Activated naive CD8-positive, alpha-beta T cell (primary cell): ENCODE measurements around the gene APOD.
"Not testable (repeated sequence)": the region's sequence is repeated elsewhere in the genome, so short reads cannot be mapped to it uniquely, and the experiment has no call there.

Source experiments
- H3K27ac Mint-ChIP-seq: one replicate; pipeline ENCODE4 v1.8.0; 2021; ENCODE audit warnings: mixed read lengths
- H3K27me3 Mint-ChIP-seq: one replicate; pipeline ENCODE4 v1.8.0; 2021; ENCODE audit warnings: mixed read lengths
- H3K36me3 Mint-ChIP-seq: one replicate; pipeline ENCODE4 v1.8.0; 2021; ENCODE audit warnings: mixed read lengths
- H3K4me1 Mint-ChIP-seq: one replicate; pipeline ENCODE4 v1.8.0; 2021; ENCODE audit warnings: low read depth, mixed read lengths
- H3K4me3 Mint-ChIP-seq: one replicate; pipeline ENCODE4 v1.8.0; 2021; ENCODE audit warnings: mild to moderate bottlenecking, mixed read lengths
- H3K9me3 Mint-ChIP-seq: one replicate; pipeline ENCODE4 v1.8.0; 2021; ENCODE audit warnings: low read depth, mixed read lengths

The APOD gene

GRCh38 chr3:195599926-195600325 is 16.2 kb upstream of the APOD start:
- not testable (repeated sequence) for H3K36me3 Mint-ChIP-seq, H3K27ac Mint-ChIP-seq, H3K4me1 Mint-ChIP-seq, H3K4me3 Mint-ChIP-seq, H3K9me3 Mint-ChIP-seq, H3K27me3 Mint-ChIP-seq

GRCh38 chr3:195599516-195599915 is 15.8 kb upstream of the APOD start:
- not testable (repeated sequence) for H3K4me3 Mint-ChIP-seq, H3K36me3 Mint-ChIP-seq, H3K4me1 Mint-ChIP-seq, H3K9me3 Mint-ChIP-seq, H3K27me3 Mint-ChIP-seq, H3K27ac Mint-ChIP-seq

GRCh38 chr3:195597848-195598247 is 14.1 kb upstream of the APOD start:
- Mint-ChIP-seq H3K27ac (no peak overlapping the region), H3K9me3 (no peaks in the 10 kb centered on the region), H3K4me1 (no peaks in the 10 kb centered on the region), H3K27me3 (no peaks in the 10 kb centered on the region), H3K4me3 (no peak overlapping the region), H3K36me3 (no peaks in the 10 kb centered on the region)

GRCh38 chr3:195597229-195597628 is 13.5 kb upstream of the APOD start:
- no peak overlapping the region for H3K4me3 Mint-ChIP-seq
- no peaks in the 10 kb centered on the region for H3K4me1 Mint-ChIP-seq
- no peaks in the 10 kb centered on the region for H3K9me3 Mint-ChIP-seq
- H3K27ac Mint-ChIP-seq = no peak overlapping the region
- no peaks in the 10 kb centered on the region for H3K36me3 Mint-ChIP-seq
- no peaks in the 10 kb centered on the region for H3K27me3 Mint-ChIP-seq

GRCh38 chr3:195596765-195597171 is 13.0 kb upstream of the APOD start:
- Mint-ChIP-seq H3K4me3 (no peak overlapping the region), H3K36me3 (no peaks in the 10 kb centered on the region), H3K4me1 (no peaks in the 10 kb centered on the region), H3K27me3 (no peaks in the 10 kb centered on the region), H3K9me3 (no peaks in the 10 kb centered on the region), H3K27ac (no peak overlapping the region)

GRCh38 chr3:195595785-195596531 is 12.2 kb upstream of the APOD start:
- Mint-ChIP-seq H3K4me3 (no peak overlapping the region), H3K27ac (no peak overlapping the region), H3K27me3 (no peaks in the 10 kb centered on the region), H3K9me3 (no peaks in the 10 kb centered on the region), H3K4me1 (no peaks in the 10 kb centered on the region), H3K36me3 (no peaks in the 10 kb centered on the region)

GRCh38 chr3:195591852-195592251 is 8.1 kb upstream of the APOD start:
- no peaks in the 10 kb centered on the region for H3K4me1 Mint-ChIP-seq
- H3K27me3 Mint-ChIP-seq = no peaks in the 10 kb centered on the region
- no peak overlapping the region for H3K4me3 Mint-ChIP-seq
- no peaks in the 10 kb centered on the region for H3K9me3 Mint-ChIP-seq
- no peaks in the 10 kb centered on the region for H3K36me3 Mint-ChIP-seq
- no peak overlapping the region for H3K27ac Mint-ChIP-seq

GRCh38 chr3:195591220-195591619 is 7.5 kb upstream of the APOD start:
- Mint-ChIP-seq H3K9me3 (no peaks in the 10 kb centered on the region), H3K27me3 (no peaks in the 10 kb centered on the region), H3K4me1 (peaks cover 2% of the 10 kb centered on the region), H3K36me3 (no peaks in the 10 kb centered on the region), H3K4me3 (no peak overlapping the region), H3K27ac (no peak overlapping the region)

GRCh38 chr3:195590381-195590780 is 6.6 kb upstream of the APOD start:
- H3K27ac Mint-ChIP-seq, H3K9me3 Mint-ChIP-seq: not testable (repeated sequence)

GRCh38 chr3:195589796-195590195 is 6.1 kb upstream of the APOD start:
- H3K4me1 Mint-ChIP-seq, H3K27ac Mint-ChIP-seq, H3K27me3 Mint-ChIP-seq, H3K36me3 Mint-ChIP-seq, H3K4me3 Mint-ChIP-seq, H3K9me3 Mint-ChIP-seq: not testable (repeated sequence)

More at GRCh38 chr3:195590381-195590780, 6.6 kb upstream of the APOD start:
- not testable (repeated sequence) for H3K4me1 Mint-ChIP-seq, H3K4me3 Mint-ChIP-seq, H3K36me3 Mint-ChIP-seq, H3K27me3 Mint-ChIP-seq

GRCh38 chr3:195587824-195588223 is 4.1 kb upstream of the APOD start:
- no peak overlapping the region for H3K4me3 Mint-ChIP-seq
- no peak overlapping the region for H3K27ac Mint-ChIP-seq

GRCh38 chr3:195587406-195587805 is 3.7 kb upstream of the APOD start:
- no peaks in the 10 kb centered on the region for H3K36me3 Mint-ChIP-seq
- no peak overlapping the region for H3K27ac Mint-ChIP-seq
- no peaks in the 10 kb centered on the region for H3K27me3 Mint-ChIP-seq
- H3K9me3 Mint-ChIP-seq = no peaks in the 10 kb centered on the region
- H3K4me3 Mint-ChIP-seq = no peak overlapping the region
- peaks cover 5% of the 10 kb centered on the region for H3K4me1 Mint-ChIP-seq

More at GRCh38 chr3:195587824-195588223, 4.1 kb upstream of the APOD start:
- Mint-ChIP-seq H3K36me3 (no peaks in the 10 kb centered on the region), H3K9me3 (no peaks in the 10 kb centered on the region), H3K4me1 (peaks cover 5% of the 10 kb centered on the region), H3K27me3 (no peaks in the 10 kb centered on the region)

GRCh38 chr3:195584543-195584870 is 767 bp upstream of the APOD start:
- no peaks in the 10 kb centered on the region for H3K9me3 Mint-ChIP-seq
- no peak overlapping the region for H3K27ac Mint-ChIP-seq
- H3K27me3 Mint-ChIP-seq = no peaks in the 10 kb centered on the region
- no peaks in the 10 kb centered on the region for H3K36me3 Mint-ChIP-seq
- peaks cover 5% of the 10 kb centered on the region for H3K4me1 Mint-ChIP-seq
- H3K4me3 Mint-ChIP-seq = no peak overlapping the region

- Mint-ChIP-seq H3K9me3 (no peaks in the 10 kb centered on the region), H3K36me3 (no peaks in the 10 kb centered on the region), H3K27ac (no peak overlapping the region), H3K4me1 (peaks cover 5% of the 10 kb centered on the region), H3K4me3 (no peak overlapping the region), H3K27me3 (no peaks in the 10 kb centered on the region)
Measured at GRCh38 chr3:195582947-195583346, 793 bp downstream of the APOD start.

- Mint-ChIP-seq H3K4me1 (peaks cover 2% of the 10 kb centered on the region), H3K36me3 (no peaks in the 10 kb centered on the region), H3K27ac (no peak overlapping the region), H3K4me3 (no peak overlapping the region), H3K27me3 (no peaks in the 10 kb centered on the region), H3K9me3 (no peaks in the 10 kb centered on the region)
Measured at GRCh38 chr3:195580744-195581443, 2.8 kb downstream of the APOD start.

GRCh38 chr3:195579281-195579680 is 4.5 kb downstream of the APOD start:
- Mint-ChIP-seq H3K4me1 (no peaks in the 10 kb centered on the region), H3K27me3 (no peaks in the 10 kb centered on the region), H3K27ac (no peak overlapping the region), H3K4me3 (no peak overlapping the region), H3K9me3 (no peaks in the 10 kb centered on the region), H3K36me3 (no peaks in the 10 kb centered on the region)
